VCaP (cell line): ENCODE results near the gene HEG1.

Experiments
- H3K27ac ChIP-seq: fragments of 450-650 bp; 2 replicates; pipeline ENCODE4 v1.5.1; 2017
- CTCF ChIP-seq: fragments of 450-650 bp; conservative IDR thresholded peaks from 2 replicates; pipeline ENCODE4 v1.5.1; 2017; ENCODE audit warnings: mild to moderate bottlenecking, moderate library complexity

The HEG1 gene

DNA sequence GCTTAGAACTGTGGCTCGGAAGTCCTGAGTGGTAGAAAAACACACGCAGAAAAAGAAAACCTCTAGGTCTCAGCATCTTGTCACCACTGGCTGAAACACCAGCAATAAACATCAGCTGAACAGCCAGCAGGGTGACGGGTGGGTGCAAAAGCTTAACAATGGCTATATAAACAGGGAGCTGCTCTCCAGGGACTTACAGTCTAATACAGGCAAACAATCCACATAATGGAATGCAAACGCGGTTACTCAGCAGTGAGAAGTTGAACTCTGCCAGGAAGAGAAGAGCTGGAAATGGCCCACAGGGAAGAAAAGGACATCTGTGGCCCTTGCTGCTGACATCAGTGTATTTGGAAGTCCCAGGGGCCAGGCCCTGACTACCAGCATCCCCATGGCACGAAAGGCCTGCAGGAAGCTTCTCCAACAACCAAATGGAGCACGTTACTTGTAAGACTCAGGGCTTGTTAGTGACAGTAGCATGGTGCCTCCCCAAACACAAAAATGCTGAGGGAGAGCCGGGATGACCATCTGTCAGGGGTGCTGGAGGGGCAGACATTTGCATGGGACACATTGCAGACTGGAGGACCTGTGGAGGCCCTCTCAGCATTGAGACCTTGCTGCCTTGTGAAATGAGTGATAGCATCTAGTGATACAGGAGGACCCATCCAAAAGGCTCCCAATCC lies 3.0 kb downstream of the HEG1 start:
- TF ChIP-seq CTCF, result no peak
- H3K27ac ChIP-seq, result peak overlapping the region; percentile 16; the same call in 1 of the 2 replicates

DNA sequence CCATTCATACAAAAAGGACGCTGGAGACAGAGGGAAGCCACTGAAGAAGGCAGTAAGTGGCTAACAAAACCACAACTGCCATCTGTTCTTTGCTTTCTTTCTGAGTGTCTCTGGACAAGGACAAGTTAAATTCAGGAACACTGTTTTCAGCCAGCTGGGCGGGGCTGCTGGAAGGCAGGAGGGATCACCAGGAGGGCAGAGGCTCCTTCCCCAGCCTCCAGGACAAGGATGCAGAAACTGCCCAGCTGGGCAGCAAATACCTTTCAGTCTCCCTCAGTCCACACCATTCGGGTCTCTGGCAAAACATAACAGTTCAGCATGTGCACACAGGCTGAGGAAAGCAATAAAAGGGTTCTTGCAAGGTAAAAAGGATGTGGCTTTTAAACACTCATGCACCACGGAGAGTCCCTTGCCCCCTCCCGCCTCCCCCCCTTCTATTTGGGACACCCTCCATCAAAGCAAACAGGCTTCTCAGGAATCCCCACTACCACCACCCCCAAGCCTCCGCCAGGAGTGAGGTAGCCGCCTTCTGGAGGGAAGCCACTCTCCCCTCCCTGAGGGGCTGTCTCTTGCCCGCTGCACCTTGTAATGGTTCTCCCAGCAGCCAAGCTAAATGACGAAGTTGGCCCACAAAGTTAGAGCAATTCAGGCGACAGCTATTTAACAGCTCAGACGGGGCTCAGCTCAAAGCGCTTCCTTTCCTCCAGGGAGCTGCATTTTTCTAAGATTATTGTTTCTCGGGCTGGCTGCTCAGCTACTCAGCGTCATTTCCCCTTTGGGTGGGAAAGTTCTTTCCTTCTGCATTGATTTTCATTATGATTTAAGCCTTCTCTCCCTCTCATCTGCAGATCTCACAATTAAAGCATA lies 3.8 kb downstream of the HEG1 start:
- TF ChIP-seq CTCF, result no peak
- peak overlapping the region; percentile 16; the same call in 1 of the 2 replicates for H3K27ac ChIP-seq

DNA sequence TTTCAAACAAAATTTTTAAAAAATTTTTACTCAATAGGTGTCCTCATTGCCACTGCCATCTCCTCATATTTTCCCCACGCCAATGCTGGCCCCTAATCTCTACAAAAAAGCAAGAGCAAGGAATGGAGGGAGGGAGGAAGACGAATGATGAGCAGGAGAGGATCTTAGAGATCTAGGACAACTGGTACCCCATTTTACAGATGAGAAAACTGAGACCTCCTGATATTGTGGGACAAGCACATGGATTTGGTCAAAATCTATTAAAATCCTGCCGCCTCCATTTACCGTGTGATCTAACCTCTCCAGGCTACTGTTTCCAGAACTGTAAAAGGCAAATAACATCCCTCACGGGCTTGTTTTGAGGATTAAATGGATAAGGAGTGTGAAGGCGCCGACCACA lies 4.6 kb downstream of the HEG1 start:
- peak overlapping the region; percentile 16; the same call in 1 of the 2 replicates for H3K27ac ChIP-seq

DNA sequence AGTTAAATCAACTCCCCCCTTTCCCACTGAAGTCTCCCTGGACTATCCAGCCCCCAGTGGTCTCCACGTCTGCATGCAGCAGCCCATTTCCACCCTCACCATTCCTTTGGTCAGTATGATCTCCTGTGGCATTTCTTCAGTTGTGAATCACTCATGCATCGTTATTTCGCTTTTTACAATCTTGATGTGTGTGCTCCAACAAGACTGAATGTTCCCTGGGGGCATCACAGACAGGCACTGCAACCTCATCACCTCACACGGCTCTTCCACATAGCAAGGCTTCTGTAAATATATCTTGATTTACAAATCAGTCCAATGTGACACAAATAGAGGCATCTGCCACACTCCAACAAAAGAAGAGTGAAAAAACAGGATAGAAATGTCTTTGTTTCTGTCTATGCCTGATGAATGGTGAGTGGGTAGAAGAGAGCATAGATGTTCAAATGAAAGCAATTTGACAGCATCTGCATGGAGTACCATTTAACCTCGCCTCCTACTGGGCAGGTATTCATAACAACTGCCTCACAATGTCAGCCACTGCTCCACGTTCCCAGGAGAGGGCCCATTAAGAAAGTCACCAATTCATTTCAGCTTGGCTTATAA lies 5.2 kb downstream of the HEG1 start:
- no peak overlapping the region for H3K27ac ChIP-seq
- no peak for TF ChIP-seq CTCF

More for the DNA sequence above, 4.6 kb downstream of the HEG1 start:
- no peak for TF ChIP-seq CTCF

DNA sequence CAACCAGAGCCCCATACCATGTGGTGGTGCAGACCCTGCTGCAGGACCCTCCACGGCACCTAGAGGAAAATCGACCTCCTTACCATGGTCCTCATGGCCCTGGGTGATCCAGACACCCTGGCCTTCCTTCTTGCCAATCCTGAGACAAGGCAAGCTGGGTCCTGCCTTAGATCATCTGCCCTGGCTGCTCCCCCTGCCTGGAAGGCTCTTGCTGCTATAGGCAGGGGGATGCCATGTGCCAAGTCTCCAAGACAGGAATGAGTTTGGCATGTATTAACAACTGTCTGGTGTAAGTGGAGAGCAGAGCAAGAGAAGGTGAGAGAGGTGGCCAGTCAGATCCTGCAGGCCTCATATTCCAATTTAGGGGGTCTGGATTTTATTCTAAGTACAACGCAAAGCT lies 7.5 kb downstream of the HEG1 start:
- no peak overlapping the region for H3K27ac ChIP-seq
- no peak for TF ChIP-seq CTCF

GRCh38 chr3:125045965-125046364 lies 9.8 kb downstream of the HEG1 start:
- no peak overlapping the region; the same call in 1 of the 2 replicates for H3K27ac ChIP-seq
- no peak for TF ChIP-seq CTCF

DNA sequence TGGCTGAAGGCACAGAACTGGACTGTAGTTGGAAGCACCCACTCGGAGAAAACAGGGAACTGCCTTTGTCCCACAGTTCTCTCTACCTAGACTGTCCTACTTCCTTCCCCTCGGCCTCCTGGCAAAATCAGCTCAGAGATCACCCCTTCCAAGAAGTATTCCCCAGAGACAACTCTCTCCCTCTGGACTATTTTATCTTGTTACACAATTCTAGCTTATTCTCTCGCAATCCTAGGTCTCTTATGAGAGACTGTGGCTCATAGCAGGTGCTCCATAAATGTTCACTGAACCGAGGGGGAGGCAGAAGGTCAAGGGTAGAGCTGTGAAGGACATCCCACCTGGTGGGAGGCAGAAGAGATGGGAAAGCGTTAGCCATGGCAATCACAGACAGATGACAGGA lies 10.6 kb downstream of the HEG1 start:
- TF ChIP-seq CTCF, result no peak
- H3K27ac ChIP-seq, result peak overlapping the region; percentile 83; the same call in 1 of the 2 replicates
